ENCODE data around the gene FAM120A.

The FAM120A gene

DNA sequence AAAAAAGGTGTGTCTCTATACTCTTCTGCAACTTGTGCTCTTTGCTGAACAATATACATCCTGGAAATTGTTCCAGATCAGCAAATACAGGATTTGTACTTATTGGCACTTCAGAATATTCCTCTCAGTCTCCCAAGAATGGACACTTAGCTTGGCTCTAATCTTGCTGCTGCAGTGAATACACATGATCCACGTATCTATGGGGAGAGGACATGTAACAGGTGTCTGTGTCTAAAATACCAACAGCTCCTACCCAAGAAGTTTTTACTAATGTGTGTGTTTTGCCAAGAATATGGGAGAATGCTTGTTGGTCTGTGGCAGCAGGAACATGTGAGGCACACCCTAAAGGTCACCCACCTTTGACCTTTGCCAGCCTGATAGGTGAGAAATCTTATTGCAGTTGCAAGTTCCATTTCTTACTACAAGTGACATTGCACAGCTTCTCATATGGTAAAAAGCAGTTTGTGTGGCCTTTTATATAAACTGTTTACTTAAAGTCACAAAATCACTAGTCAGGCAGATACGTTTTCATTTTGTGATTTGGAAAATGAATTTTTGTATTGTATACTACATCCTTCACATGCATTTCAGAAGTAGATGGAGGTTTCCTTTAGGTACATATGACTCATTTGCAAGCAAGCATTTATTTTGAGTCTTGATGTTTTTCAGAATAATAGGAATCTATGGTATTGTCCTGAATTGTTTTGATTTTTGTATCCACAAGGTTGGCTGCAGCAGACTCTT, 160.7 kb downstream of the FAM120A start:
- in situ Hi-C loops (cut with HindIII; ENCODE audit: low sequenced_read_pairs) = no loop called here

DNA sequence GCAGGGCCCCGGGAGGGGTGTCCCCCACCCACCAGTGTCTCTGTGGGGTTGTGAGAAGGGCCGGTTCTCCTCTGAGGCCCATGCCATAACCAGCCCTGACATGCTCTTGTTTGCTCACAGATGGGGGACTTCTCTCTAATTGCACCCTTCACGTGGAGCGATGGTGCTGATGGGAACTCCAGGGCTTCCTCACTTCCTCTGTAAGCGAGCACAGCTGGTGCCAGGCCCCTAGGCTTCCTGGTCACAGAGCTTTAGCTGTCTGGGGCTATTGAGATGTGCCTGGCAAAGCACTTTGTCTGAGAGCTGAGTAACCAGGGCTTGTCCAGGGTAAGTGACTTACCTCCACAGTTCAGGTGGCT, 161.3 kb downstream of the FAM120A start:
- in situ Hi-C loops (cut with HindIII; ENCODE audit: low sequenced_read_pairs) = no loop called here

DNA sequence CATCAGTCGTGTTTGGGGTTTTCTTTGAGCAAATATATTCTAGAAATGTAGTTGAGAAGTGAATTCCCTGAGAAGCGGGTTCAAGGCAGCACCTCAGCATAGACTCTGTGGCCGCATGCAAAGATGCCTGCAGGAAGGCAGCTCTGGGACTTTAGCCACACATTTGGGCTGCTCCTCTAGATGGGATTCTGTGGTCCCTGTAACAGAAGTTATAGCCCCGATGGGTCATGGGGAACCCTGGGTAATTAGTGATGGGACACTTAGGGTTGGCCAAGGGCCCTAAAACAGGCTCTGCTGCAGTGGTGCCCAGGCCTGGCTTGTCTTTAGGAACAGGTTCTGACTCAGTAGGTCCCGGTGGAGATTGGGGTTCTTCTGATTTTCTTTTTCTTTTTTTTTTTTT, 161.7 kb downstream of the FAM120A start:
- in situ Hi-C loops (cut with HindIII; ENCODE audit: low sequenced_read_pairs) = no loop called here

DNA sequence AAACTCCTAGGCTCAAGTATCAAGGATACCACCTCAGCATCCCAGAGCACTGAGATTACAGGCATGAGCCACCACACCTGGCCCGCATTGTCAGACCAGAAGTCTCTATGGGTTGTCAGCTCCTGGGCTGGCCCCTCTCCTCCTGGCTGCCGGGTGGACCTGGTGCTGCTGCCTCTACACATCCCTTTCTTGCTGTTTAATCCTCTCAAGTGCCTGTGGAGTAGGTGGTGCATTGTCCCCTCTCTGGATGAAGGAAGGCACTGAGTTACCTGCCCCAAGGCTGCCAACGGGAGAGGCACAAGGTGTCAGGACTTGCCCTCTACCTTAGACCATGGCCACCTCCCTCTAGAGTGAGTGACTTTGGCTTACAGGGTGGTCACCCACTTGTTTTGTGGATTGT, 162.3 kb downstream of the FAM120A start:
- in situ Hi-C loops (cut with HindIII; ENCODE audit: low sequenced_read_pairs) = no loop called here

DNA sequence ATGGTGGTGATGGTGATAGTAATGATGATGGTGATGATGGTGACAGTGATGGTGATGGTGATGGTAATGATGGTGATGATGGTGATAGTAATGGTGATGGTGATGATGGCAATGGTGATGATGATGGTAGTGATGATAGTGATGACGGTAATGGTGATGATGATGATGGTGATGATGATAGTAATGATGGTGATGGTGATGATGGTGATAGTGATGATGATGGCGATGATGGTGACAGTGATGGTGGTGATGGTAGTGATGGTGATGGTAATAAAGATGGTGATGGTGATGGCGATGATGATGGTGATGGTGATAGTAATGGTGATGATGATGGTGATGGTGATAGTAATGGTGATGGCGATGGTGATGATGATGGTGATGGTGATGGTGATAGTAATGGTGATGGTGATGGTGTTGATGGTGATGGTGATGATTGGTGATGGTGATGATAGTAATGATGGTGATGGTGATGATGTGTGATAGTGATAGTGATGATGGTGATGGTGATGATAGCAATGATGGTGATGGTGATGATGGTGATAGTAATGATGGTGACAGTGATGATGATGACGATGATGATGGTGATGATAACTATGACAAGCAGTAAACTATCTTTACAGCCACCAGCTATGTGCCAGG, 163.5 kb downstream of the FAM120A start:
- in situ Hi-C loops (cut with HindIII; ENCODE audit: low sequenced_read_pairs) = no loop called here

Data from DLD1 (cell line).